Neuron (in vitro differentiated cells): Measurements from ENCODE around the gene IER3.
A peak's percentile ranks its signal among the peaks of the same experiment; 100 is the strongest.

Experiments used
- H2AFZ ChIP-seq: one replicate; pipeline ENCODE4 v1.6.1; 2013; ENCODE audit warnings: low read depth, mild to moderate bottlenecking, inconsistent platforms, low read length, moderate library complexity
- H3K27me3 ChIP-seq: one replicate; pipeline ENCODE4 v1.6.1; 2013; ENCODE audit warnings: low read length; ENCODE audit not compliant: insufficient read depth
- H3K36me3 ChIP-seq: one replicate; pipeline ENCODE4 v1.6.1; 2013; ENCODE audit warnings: low read length; ENCODE audit not compliant: insufficient read depth
- H3K4me1 ChIP-seq: one replicate; pipeline ENCODE4 v1.6.1; 2013; ENCODE audit warnings: low read length; ENCODE audit not compliant: insufficient read depth
- H3K4me3 ChIP-seq: 2 replicates; pipeline ENCODE4 v1.5.1; 2013; ENCODE audit warnings: mild to moderate bottlenecking, low read length, moderate library complexity
- H3K9me3 ChIP-seq: one replicate; pipeline ENCODE4 v1.6.1; 2013; ENCODE audit warnings: low read length

The IER3 gene

GRCh38 chr6:30749554-30750378 lies 5.4 kb upstream of the IER3 start:
- Histone ChIP-seq H3K36me3 (no peaks in the 10 kb centered on the region), H3K4me1 (peaks cover 2% of the 10 kb centered on the region), H3K27me3 (no peaks in the 10 kb centered on the region), H2AFZ (no peak overlapping the region), H3K9me3 (no peaks in the 10 kb centered on the region), H3K4me3 (no peak overlapping the region)

- H3K4me1 ChIP-seq, result peaks cover 6% of the 10 kb centered on the region
- H3K9me3 ChIP-seq, result no peaks in the 10 kb centered on the region
- no peak overlapping the region for H3K4me3 ChIP-seq
- no peaks in the 10 kb centered on the region for H3K36me3 ChIP-seq
- no peak overlapping the region for H2AFZ ChIP-seq
- no peaks in the 10 kb centered on the region for H3K27me3 ChIP-seq
Measured at GRCh38 chr6:30748851-30749540, 4.6 kb upstream of the IER3 start.

GRCh38 chr6:30747902-30748769 lies 3.8 kb upstream of the IER3 start:
- H3K4me1 ChIP-seq, result peaks cover 9% of the 10 kb centered on the region
- no peaks in the 10 kb centered on the region for H3K9me3 ChIP-seq
- no peaks in the 10 kb centered on the region for H3K36me3 ChIP-seq
- no peak overlapping the region for H3K4me3 ChIP-seq
- H3K27me3 ChIP-seq, result no peaks in the 10 kb centered on the region
- H2AFZ ChIP-seq, result no peak overlapping the region

- H3K27me3 ChIP-seq, result no peaks in the 10 kb centered on the region
- no peak overlapping the region for H2AFZ ChIP-seq
Measured at GRCh38 chr6:30747300-30747687, 2.9 kb upstream of the IER3 start.

GRCh38 chr6:30743099-30744053 lies 971 bp downstream of the IER3 start:
- H3K4me3 ChIP-seq, result peak overlapping the region; percentile 91

More at GRCh38 chr6:30747300-30747687, 2.9 kb upstream of the IER3 start:
- H3K36me3 ChIP-seq, result no peaks in the 10 kb centered on the region
- no peaks in the 10 kb centered on the region for H3K9me3 ChIP-seq
- H3K4me3 ChIP-seq, result no peak overlapping the region
- peaks cover 9% of the 10 kb centered on the region for H3K4me1 ChIP-seq

GRCh38 chr6:30742316-30743098 lies 1.8 kb downstream of the IER3 start, which contains the start of gene FLOT1:
TSS of gene FLOT1 (minus strand) at chr6:30742687. CDS start at chr6:30742189, 498 bp downstream.
- Histone ChIP-seq H3K4me3 (peak within 1 kb of the TSS; percentile 91), H3K4me1 (peaks cover 21% of the 10 kb centered on the region), H2AFZ (peak within 1 kb of the TSS; percentile 84), H3K9me3 (no peaks in the 10 kb centered on the region), H3K27me3 (no peaks in the 10 kb centered on the region), H3K36me3 (peaks cover 35% of the 10 kb centered on the region)

More at GRCh38 chr6:30743099-30744053, 971 bp downstream of the IER3 start:
- peaks cover 21% of the 10 kb centered on the region for H3K4me1 ChIP-seq
- H2AFZ ChIP-seq, result peak overlapping the region; percentile 84
- no peaks in the 10 kb centered on the region for H3K27me3 ChIP-seq
- H3K9me3 ChIP-seq, result no peaks in the 10 kb centered on the region
- H3K36me3 ChIP-seq, result peaks cover 26% of the 10 kb centered on the region

GRCh38 chr6:30741789-30742315 lies 2.5 kb downstream of the IER3 start:
- H3K4me3 ChIP-seq, result peak overlapping the region; percentile 91
- H3K36me3 ChIP-seq, result peaks cover 40% of the 10 kb centered on the region
- peak overlapping the region; percentile 84 for H2AFZ ChIP-seq
- no peaks in the 10 kb centered on the region for H3K9me3 ChIP-seq
- H3K27me3 ChIP-seq, result no peaks in the 10 kb centered on the region
- peaks cover 21% of the 10 kb centered on the region for H3K4me1 ChIP-seq

GRCh38 chr6:30741063-30741779 lies 3.1 kb downstream of the IER3 start:
- H3K36me3 ChIP-seq, result peaks cover 44% of the 10 kb centered on the region

GRCh38 chr6:30740540-30740870 lies 3.8 kb downstream of the IER3 start:
- H3K27me3 ChIP-seq, result no peaks in the 10 kb centered on the region
- no peaks in the 10 kb centered on the region for H3K9me3 ChIP-seq
- no peak overlapping the region for H3K4me3 ChIP-seq
- peaks cover 51% of the 10 kb centered on the region for H3K36me3 ChIP-seq
- peaks cover 21% of the 10 kb centered on the region for H3K4me1 ChIP-seq
- no peak overlapping the region for H2AFZ ChIP-seq

More at GRCh38 chr6:30741063-30741779, 3.1 kb downstream of the IER3 start:
- peak overlapping the region; percentile 91 for H3K4me3 ChIP-seq
- no peaks in the 10 kb centered on the region for H3K27me3 ChIP-seq
- H3K4me1 ChIP-seq, result peaks cover 21% of the 10 kb centered on the region
- H2AFZ ChIP-seq, result no peak overlapping the region
- H3K9me3 ChIP-seq, result no peaks in the 10 kb centered on the region

- Histone ChIP-seq H3K36me3 (peaks cover 62% of the 10 kb centered on the region), H3K27me3 (no peaks in the 10 kb centered on the region), H2AFZ (no peak overlapping the region), H3K4me3 (no peak overlapping the region), H3K4me1 (peaks cover 12% of the 10 kb centered on the region), H3K9me3 (no peaks in the 10 kb centered on the region)
Measured at GRCh38 chr6:30738532-30738931, 5.8 kb downstream of the IER3 start.
